Ectodermal cell (in vitro differentiated cells): ENCODE measurements around the gene ATXN3L.

ENCODE experiments used
- H3K27ac ChIP-seq: 2 replicates; pipeline ENCODE4 v1.7.0; 2013; ENCODE audit warnings: mild to moderate bottlenecking, low read depth, low read length; ENCODE audit not compliant: insufficient read depth, poor library complexity, severe bottlenecking
- H3K27me3 ChIP-seq: 2 replicates; pipeline ENCODE4 v1.7.0; 2013; ENCODE audit warnings: mild to moderate bottlenecking, low read length; ENCODE audit not compliant: insufficient read depth, control insufficient read depth, poor library complexity, severe bottlenecking
- H3K36me3 ChIP-seq: one replicate; pipeline ENCODE4 v1.7.0; 2013; ENCODE audit warnings: low read length; ENCODE audit not compliant: control insufficient read depth, insufficient read depth
- H3K4me1 ChIP-seq: one replicate; pipeline ENCODE4 v1.7.0; 2013; ENCODE audit warnings: low read length; ENCODE audit not compliant: control insufficient read depth, insufficient read depth
- H3K4me3 ChIP-seq: 2 replicates; pipeline ENCODE4 v1.7.0; 2013; ENCODE audit warnings: low read depth, low read length, control low read depth; ENCODE audit not compliant: insufficient read depth
- H3K9me3 ChIP-seq: 2 replicates; pipeline ENCODE4 v1.7.0; 2013; ENCODE audit warnings: mild to moderate bottlenecking, low read length, moderate library complexity; ENCODE audit not compliant: control insufficient read depth
- WGBS, 2 experiments: methylation state at CpG; one replicate each; pipeline ENCODE4 v1.1.7; 2013; ENCODE audit warnings: missing lambda C conversion rate in 2 of 2; 5-methylcytosine and 5-hydroxymethylcytosine counted together

The ATXN3L gene

DNA sequence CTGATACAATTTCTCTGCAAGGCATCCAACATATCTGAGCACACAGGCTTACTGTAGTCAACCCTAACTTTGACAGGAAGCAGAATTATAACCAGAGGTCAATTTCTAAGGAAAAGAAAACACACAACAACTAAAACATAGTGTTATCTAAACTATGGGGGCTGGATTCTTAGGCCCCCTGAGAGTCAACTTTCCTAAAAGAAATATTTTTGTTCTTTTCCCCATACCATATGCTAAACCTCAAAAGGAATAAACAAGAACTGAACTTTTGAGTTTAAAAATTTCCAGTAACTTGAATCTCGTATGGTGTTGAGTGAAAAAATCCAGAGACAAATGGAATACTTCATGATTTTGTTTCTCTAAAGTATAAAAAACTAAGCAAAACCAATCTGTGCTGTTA lies 42.9 kb downstream of the ATXN3L start:
- no peaks in the 10 kb centered on the region for H3K9me3 ChIP-seq
- WGBS, 2 experiments, result no CpG with 5 or more reads among the region's 1 CpG
- no peak overlapping the region for H3K27ac ChIP-seq
- no peaks in the 10 kb centered on the region for H3K4me1 ChIP-seq
- no peak overlapping the region for H3K4me3 ChIP-seq
- no peaks in the 10 kb centered on the region for H3K36me3 ChIP-seq
- H3K27me3 ChIP-seq, result no peaks in the 10 kb centered on the region

DNA sequence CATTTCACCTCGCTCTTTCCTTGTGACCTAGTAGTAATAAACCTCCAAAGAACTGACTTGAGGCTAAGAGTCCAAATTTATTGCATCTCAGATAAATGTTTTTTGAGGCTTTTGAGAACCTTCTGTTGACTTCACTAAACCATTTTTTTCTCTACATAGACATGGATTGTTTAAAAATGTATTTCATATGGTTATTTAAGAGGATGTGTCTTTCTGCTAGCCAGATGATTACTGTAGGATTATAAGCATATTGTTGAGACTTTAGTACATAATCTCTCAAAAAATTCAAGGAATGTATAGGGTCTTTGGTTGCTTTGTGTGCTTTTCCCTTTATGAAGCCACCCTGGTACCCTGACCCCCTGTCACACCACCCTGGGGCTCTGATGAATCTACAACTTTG lies 44.8 kb downstream of the ATXN3L start:
- H3K27me3 ChIP-seq, result no peaks in the 10 kb centered on the region
- H3K36me3 ChIP-seq, result no peaks in the 10 kb centered on the region
- no peaks in the 10 kb centered on the region for H3K9me3 ChIP-seq
- WGBS, 2 experiments, result 83 to 100% methylated on average over 1 of the region's 1 CpG
- H3K4me3 ChIP-seq, result no peak overlapping the region
- H3K4me1 ChIP-seq, result no peaks in the 10 kb centered on the region
- H3K27ac ChIP-seq, result no peak overlapping the region

- Histone ChIP-seq H3K9me3 (no peaks in the 10 kb centered on the region), H3K4me1 (no peaks in the 10 kb centered on the region), H3K36me3 (no peaks in the 10 kb centered on the region), H3K4me3 (no peak overlapping the region), H3K27me3 (no peaks in the 10 kb centered on the region), H3K27ac (no peak overlapping the region)
- 82 to 98% methylated on average over 2 to 3 of the region's 3 CpGs for WGBS, 2 experiments
Measured at GRCh38 chrX:13272426-13272825, 47.4 kb downstream of the ATXN3L start.

DNA sequence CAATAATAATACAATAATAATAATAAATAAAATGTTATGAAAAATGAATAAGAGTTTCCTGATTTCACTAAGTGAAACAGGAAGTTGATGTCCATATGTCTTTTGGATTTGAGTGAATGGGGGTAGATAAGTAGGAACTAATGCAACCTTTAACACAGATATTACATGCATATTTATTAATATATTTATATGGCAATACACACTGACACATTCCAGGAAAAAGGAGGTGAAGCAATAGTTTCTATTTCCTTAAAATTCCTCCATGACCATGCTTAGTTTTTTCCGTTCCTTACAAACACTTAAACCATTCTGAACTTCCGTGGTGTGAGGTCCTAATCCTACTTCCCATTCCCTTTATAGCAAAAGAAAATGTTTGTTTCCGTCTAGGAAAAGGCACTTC lies 48.3 kb downstream of the ATXN3L start:
- Histone ChIP-seq H3K9me3 (no peaks in the 10 kb centered on the region), H3K27me3 (no peaks in the 10 kb centered on the region), H3K4me1 (peaks cover 2% of the 10 kb centered on the region), H3K4me3 (no peak overlapping the region), H3K27ac (no peak overlapping the region), H3K36me3 (no peaks in the 10 kb centered on the region)
- 85 to 98% methylated on average over 3 of the region's 3 CpGs for WGBS, 2 experiments

GRCh38 chrX:13270360-13270759 lies 49.5 kb downstream of the ATXN3L start:
- no peaks in the 10 kb centered on the region for H3K9me3 ChIP-seq

GRCh38 chrX:13268874-13269273 lies 51.0 kb downstream of the ATXN3L start:
- Histone ChIP-seq H3K4me1 (peaks cover 3% of the 10 kb centered on the region), H3K9me3 (no peaks in the 10 kb centered on the region), H3K36me3 (no peaks in the 10 kb centered on the region), H3K27ac (no peak overlapping the region), H3K27me3 (no peaks in the 10 kb centered on the region), H3K4me3 (no peak overlapping the region)
- WGBS, 2 experiments, result 100% methylated on average over 1 of the region's 1 CpG; no CpG with 5 or more reads in 1 of the 2 experiments

More at GRCh38 chrX:13270360-13270759, 49.5 kb downstream of the ATXN3L start:
- Histone ChIP-seq H3K4me3 (no peak overlapping the region), H3K36me3 (no peaks in the 10 kb centered on the region), H3K27ac (no peak overlapping the region), H3K4me1 (peaks cover 3% of the 10 kb centered on the region), H3K27me3 (no peaks in the 10 kb centered on the region)
- WGBS, 2 experiments, result no CpG with 5 or more reads among the region's 1 CpG
